Measurements from ENCODE around the gene SLC44A5.
"Not testable (repeated sequence)": the region's sequence is repeated elsewhere in the genome, so short reads cannot be mapped to it uniquely, and the experiment has no call there.

Gene SLC44A5

DNA sequence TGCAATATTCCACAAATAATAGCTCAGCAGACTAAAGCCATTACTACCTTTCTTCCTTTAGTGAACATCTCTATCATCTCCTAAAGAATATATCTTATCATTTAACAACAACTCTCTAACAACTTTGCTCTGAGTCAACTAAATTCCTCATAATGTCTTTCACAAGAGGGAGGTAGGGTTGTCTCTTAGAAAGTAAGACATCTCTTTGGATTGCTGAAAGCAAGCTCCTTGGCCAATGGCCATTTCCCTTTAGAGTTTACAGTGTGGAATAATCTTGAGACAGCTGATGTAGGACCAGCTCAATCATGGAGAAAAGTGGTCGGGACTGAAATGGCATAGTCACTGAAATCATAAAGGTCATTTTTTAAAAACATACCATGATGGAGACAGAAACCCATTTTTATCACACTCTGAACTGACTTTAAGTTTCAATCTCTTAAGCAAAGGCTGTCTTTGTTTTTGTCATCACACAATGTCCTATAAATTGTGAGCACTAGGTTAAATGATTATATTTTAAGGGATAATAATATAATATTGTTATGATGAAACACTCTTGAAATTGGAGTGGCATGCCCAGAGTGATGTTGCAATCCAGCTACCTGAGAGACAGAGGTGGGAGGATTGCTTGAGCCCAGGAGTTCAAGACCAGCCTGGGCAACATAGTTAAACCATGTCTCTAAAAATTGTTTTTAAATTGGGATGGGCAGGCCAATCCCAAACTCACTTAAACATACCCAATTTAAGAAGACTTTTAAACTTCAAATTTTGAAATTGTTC, 91.1 kb downstream of the SLC44A5 start:
- no peak for DNase-seq

DNA sequence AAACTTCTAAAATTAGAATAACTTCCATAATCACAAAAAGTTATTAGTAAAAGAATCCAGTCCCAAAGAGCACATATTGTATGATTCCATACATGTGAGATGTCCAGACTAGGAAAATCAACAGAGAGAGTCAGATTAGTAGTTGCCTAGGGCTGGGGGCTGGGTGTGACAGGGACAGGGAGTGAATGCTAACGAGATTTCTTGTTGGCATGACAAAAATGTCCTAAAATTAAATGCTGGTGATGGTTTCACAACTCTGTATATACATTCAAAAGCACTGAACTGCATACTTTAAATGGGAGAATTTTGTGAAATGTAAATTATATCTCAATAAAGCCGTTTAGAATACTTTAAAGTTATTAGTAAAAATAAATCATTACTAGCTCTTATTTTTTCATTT, 92.2 kb downstream of the SLC44A5 start:
- no peak for DNase-seq

DNA sequence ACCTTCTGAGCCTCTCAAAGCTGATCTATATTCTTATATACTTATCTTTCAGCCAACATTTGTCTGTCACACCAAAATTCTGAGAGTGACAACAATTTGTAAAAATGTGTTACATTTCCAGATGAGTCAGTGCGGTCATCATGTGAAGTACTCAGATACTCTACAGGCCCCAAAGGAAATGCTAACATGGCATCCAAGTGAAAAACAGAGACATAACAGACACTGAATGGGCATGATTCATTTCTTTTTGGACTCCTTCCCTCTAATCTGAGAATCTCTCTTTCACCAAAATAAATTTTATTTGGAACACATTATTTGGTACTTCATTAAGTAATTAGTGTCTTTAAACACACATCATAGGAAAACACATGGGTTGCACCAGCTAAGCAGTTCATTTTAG, 96.6 kb downstream of the SLC44A5 start:
- DNase-seq: no peak

DNA sequence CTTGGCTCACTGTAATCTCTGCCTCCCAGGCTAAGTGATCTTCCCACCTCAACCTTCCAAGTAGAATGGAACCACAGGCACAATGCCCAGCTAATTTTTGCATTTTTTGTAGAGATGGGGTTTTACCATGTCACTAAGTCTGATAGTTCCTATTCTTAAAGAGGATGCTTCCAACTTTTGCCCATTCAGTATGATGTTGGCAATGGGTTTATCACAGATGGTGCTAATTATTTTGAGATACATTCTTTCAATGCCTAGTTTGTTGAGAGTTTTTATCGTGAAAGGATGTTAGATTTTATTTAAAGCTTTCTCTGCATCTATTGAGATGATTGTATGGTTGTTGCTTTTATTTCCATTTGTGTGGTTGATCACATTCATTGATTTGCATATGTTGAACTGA, 103.9 kb downstream of the SLC44A5 start:
- no peak for DNase-seq

DNA sequence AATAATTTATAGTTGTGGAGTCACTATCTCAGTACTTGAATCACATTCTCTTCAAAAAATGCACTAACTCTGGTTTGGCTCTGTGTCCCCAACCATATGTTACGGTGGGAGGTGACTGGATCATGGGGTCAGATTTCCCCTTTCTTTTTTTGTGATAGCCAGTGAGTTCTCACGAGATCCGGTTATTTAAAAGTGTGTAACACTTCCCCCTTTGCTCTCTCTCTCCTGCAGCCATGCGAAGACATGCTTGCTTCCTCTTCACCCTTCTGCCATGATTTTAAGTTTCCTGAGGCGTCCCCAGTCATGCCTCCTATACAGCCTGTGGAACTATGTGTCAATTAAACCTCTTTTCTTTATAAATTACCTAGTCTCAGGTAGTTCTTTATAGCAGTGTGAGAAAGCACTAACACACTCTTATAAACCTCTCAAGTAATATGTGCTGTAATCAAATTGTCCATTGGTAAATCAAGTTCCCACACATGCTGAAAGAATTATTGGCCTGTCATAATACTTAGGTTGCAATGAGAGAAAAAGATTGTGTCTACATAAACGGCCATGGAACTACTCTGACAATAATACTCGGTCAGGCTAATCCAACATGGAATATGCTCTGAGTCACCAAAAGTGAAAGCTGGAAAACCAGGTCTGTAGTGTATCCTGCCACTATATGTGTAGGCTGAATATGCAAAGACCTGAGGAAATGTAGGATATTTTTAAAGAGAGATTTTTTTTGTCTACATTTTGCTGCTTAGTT, 107.5 kb downstream of the SLC44A5 start:
- DNase-seq: no peak

DNA sequence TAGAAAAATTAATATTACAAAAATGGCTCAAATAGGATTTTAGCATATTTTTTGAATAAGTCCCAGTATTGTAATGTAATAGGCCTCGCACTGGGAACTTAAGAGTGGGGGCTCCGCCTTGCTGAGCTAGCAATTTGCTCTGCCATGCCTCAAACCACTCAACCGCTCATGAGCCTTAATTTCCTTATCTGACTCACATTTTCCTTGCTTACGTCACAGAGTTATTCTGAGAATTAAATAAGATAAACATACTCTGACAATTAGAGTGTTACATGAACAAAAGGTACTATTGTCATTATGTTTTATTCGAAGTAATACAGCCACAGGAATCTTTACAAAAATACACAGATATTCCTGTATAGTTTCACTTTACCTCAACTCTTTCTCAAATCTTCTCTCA, 108.1 kb downstream of the SLC44A5 start:
- DNase-seq: no peak

DNA sequence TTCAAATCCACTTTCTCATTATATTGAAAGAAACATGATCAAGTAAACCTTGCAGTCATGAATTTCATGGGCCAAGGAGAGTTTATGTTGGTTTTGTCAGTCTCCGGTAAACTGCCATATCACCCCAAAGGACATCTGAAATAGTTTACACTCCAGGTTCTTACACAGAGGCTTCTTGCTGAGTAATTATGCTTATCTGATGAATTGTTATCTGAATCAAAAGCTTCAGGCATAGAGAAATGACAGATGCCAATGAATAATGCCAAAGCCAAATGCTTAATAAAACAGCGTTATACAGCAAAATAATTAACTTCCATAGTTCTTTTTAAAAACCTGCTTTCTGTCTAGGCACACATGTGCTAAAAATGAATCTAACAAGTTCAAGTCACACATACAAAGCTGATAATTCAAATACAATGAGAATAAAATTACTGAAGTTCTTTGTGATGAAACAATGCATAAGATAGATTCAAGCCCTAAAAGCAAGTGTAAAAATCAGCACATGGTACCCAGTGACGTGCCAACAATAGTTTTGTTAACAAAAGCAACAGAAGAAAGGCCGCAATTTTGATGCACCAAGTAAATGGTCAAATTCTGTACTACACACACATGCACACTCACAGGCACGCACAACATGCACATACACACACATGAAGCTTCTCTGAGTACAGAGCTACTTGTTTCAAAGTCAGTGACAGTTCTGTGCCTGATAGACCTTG, 109.2 kb downstream of the SLC44A5 start:
- no peak for DNase-seq

DNA sequence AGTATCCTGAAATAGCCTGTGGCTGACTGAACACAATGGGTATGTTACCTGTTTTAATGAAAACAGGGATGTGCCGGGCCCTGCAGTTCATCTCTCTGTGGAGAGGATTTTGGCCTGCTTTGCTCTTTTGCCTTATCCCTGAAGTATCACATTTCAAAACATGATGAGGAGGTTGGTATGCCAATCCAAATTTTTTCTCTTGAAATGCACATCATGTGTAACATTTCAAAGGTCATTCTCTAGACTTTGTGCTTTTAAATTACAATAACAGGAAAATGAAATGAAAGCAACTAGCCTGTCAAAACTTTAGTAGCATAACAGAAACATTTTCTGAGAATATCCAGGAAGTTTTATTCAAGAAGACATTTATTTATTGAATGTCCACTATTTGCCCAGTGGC, 118.9 kb downstream of the SLC44A5 start:
- DNase-seq: no peak

DNA sequence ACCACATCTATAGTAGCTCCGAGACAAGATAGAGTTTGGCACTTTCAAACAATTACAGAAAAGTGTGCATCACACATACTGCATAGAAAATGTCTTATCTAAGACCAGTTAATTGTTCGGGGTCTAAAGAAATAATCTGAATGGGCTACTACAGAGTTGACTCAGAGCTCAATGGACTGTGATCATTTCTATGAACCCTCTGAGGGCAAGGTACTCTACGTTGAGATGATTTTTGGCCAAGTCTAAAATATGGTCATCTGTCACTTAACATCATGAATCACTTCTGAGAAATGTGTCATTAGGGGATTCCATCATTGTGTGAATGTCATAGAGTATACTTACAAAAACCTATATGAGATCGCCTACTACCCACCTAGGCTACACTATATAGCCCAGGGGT, 123.5 kb downstream of the SLC44A5 start:
- DNase-seq: no peak

DNA sequence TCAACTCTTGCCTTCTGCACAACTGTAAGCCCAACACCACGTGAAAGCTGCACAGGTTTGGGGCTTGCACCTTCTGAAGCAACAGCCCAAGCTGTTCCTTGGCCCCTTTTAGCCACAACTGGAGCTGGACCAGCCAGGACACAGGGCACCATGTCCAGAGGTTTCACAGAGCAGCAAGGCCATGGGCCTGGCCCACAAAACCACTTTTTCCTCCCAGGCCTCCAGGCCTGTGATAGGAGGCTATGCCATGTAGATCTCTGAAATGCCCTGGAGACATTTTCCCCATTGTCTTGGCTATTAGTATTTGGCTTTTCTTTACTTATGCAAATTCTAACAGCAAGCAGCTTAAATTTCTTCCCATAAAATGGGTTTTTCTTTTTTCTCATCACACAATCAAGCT, 126.1 kb downstream of the SLC44A5 start:
- no peak for DNase-seq

DNA sequence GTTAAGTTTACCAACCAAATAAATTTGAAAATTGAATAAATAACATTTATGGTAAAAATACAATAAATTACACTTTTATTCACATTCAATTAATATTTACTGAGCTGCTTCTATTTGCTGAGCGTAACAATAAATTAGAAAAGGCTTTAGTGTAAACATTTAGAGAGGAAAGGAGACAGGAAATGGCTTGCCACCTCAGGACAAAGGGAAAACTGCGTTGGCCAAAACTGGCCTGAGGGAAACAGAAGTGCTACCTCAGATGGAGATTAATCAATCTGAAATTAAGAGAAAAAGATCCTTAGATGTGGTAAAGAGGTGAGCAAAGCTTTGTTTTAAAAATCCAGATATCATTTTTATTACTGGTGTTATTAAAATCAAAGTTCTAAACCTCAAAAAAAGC, 128.0 kb downstream of the SLC44A5 start:
- peak; percentile 40 for DNase-seq

DNA sequence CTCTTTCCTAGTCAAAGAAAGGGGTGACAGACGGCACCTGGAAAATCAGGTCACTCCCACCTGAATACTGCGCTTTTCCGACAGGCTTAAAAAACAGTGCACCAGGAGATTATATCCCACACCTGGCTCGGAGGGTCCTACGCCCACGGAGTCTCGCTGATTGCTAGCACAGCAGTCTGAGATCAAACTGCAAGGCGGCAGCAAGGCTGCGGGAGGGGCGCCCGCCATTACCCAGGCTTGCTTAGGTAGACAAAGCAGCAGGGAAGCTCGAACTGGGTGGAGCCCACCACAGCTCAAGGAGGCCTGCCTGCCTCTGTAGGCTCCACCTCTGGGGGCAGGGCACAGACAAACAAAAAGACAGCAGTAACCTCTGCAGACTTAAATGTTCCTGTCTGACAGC, 134.4 kb downstream of the SLC44A5 start:
- DNase-seq: not testable (repeated sequence)

DNA sequence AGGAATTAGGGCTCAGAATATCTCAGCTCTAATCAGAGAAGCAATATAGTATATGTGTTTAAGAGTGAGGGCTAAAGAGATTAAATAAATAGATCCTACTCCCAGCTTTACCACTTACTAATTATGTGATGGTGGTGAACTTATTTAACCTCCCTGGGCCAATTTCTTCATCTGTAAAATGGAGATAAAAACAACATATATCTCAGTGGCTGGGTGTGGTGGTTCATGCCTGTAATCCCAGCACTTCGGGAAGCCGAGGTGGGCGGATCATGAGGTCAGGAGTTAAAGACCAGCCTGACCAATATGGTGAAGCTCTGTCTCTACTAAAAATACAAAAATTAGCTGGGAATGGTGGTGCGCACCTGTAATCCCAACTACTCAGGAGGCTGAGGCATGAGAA, 135.2 kb downstream of the SLC44A5 start:
- DNase-seq: no peak

DNA sequence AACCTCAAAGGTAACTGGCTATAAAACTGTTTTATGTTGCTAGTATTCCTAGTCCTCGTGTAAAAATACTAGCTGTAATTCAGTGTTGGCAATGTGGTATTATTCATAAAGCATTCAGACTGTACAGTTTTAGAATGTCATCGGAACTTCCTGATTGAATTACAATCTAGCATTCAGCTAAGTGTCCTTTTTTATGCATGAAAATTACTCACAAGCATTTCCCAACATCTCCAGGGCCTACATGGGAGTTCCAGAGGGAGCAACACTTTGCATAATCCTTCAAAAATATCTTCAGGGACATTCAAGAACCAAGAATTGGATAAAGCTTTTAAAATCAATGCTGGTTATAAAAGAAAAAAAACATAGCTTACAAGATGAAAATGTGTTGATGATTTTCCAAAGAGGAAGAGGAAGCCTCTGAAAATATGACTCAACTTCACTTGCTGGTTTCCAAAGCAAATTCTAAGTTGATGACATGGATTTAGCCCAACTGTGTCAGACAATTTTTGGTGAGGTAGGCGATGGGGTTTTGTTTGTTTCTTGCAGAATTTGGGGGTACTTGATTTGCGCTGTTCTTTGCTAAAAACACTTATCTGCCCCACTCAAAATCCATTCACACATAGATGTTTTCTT, 137.8 kb downstream of the SLC44A5 start:
- DNase-seq: no peak

DNA sequence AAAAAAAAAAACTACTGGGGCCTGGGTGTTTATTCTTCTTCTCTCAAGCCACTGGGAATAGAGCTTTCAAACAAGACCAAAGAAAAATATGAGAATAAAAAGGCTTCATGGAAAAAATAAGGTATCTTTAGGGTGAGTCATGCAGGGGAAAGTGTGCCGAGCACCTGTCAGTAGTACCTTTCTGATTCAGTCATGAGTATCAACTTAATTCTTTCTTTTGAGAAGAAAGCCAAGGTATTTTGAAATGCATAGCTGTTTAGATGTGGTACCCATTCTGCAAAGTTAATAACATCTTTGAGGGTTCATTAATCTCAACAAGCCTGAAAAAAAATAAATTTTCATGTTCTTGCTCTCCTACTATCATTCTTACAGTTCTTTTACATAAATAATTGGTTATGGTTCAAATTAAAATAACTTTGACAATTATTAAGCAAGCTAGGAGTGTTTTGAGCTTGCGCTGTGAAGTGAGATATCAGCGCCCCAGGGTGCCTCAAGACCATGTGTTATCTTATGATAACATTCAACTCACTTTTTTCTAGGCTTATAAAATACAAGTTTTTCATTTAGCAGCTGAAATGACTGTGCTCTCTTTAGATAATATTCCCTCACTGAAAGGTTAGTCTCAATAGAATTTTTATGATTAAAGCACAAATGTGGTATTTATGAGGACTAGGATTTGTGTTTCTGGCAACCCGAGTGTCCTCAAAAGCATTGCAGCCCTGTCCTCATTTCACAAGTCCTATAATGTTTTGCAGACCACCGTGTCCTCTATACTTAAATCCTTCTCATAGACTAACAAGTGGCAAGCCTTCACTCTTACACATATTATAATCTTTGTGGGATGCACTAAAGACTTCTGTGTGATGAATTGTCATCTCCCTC, 138.6 kb downstream of the SLC44A5 start:
- DNase-seq: no peak

DNA sequence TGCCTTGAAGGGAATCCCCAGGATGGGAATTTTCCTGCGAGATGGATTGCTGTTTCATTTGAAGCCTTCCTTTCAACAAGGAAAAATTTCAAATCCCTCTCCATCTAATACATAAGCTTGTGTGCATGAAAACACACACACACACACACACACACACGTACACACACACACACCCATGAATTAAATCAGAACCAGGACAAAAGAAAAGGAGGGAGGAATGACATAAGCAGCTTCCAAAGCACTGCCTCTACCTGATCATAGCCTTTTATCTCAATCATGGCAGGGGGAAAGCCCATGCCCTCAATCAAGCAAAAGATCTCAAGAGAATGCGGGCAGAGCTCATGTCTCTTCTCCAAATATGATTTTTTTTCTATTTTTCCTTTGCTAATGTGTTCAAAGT, 139.7 kb downstream of the SLC44A5 start:
- DNase-seq: no peak

DNA sequence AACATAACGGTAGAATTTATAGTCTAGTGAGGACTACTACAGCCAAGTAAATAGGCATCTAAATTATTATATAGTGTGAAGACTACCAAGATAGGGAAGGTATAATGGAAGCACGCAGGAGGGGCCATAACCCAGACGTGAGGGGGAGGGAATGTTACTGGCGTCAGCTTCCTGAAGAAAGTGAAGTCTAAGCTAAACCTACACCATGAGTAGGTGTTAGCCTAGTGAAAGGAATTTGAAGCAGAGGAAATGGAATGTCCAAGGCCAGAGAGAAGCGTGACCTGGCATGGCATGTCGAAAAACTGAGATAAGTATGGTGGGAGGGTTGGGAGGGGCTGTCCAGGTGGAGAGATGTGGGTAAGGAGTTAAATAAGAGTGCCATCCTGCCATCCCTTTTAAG, 140.5 kb downstream of the SLC44A5 start:
- no peak for DNase-seq

DNA sequence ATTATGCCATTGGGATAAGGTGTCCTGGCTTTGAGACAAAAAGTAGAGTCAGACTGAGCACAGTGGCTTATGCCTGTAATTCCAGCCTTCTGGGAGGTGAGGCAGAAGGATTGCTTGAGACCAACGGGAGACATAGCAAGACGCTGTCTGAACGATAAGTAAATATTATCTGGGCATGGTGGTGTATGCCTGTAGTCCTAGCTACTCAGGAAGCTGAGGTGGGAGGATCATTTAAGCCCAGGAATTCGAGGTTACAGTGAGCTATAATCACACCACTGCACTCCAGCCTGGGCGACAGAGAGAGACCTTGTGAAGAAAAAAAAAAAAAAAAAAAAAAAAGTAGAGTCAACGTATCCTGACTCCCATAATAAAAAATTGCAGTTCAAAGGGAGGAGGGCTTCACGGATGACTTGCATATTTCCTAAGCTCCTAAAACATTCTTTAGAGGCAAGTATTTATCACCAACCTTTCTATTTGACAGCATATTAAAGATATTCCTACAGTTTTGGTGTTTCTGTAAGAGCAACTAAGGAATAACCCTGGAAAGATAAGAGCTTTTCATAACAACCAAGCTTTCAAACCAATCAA, 141.2 kb downstream of the SLC44A5 start:
- no peak for DNase-seq

DNA sequence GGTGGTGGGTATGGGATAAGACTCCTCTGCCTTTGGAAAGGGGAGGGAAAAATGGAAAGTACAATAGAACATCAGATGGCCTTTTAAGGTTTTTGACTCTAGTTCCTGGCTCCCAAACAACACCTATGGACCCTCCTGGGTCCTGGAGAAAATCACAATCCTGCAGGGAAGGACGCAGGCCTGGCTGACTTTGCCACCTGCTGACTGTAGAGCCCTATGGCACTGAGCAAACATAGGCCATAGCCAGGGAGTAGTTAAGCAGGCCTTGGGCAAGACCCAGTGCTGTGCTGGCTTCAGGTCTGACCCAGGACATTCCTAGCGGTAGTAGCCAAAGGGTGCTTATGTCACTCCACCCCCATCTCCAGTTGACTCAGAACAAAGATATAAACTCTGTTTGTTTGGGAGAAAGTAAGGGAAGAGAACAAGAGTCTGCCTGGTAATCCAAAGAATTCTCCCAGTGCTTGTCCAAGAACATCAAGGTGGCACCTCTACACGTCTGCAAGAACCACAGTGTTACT, 149.0 kb downstream of the SLC44A5 start:
- no peak for DNase-seq

DNA sequence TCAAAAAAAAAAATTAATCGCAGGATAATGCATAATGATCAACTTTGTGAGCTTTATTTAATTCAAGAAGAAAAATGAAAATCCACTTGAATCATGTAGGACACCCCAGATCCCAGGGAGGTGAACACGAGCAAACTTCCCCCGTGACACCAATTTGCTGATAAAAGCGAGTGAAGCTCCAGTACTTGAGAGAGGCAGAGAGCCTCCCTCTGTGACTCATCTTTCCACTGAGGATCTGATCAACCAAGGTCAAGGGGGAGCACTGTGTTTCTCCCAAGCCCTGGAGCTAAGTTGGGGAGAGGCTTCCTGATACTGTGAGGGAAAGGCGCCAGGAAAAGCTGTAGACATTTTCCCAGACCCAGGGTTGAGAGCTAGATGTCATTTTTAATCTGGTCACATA, 160.9 kb downstream of the SLC44A5 start:
- no peak for DNase-seq

DNA sequence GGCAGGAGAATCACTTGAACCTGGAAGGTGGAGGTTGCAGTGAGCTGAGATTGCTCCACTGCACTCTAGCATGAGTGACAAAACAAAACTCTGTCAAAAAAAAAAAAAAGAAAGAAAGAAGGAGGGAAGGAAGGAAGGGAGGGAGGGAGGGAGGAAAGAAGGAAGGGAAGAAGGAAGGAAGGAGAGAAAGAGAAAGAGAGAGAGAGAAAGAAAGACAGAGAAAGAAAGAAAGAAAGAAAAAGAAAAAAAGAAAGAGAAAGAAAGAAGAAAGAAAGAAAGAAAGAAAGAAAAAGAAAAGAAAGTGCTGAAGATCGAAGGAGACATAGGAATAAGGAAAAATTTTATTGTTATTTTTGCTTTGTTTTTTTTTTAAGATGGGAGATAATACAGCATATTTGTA, 166.7 kb downstream of the SLC44A5 start:
- no peak for DNase-seq

DNA sequence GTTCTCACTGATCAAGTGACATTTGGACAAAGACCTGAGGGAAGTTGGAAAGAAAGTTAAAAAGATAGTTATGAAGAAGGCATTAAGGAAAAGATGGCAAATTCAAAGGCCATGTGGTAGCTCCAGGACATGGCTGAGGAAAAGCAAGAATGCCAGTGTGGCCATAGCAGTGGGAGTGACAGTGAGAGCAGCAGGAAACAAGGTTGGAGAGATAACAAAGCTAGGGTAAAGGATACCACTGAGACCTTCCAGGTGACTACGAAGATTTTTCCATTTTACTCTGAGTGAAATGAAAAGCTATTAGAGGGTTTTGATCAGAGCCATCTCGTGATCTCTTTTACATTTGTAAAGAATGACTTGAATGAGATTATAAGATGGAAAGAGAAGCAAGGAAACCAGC, 170.6 kb downstream of the SLC44A5 start:
- no peak for DNase-seq

All from NCI-H1417 treated with DMSO at 0.1 percent for 48 hours (cell line).